ENCODE results near the gene ADAM12.

Gene ADAM12

GRCh38 chr10:126166797-126167196 is 221.5 kb downstream of the ADAM12 start:
- DNase-seq = no peak

DNA sequence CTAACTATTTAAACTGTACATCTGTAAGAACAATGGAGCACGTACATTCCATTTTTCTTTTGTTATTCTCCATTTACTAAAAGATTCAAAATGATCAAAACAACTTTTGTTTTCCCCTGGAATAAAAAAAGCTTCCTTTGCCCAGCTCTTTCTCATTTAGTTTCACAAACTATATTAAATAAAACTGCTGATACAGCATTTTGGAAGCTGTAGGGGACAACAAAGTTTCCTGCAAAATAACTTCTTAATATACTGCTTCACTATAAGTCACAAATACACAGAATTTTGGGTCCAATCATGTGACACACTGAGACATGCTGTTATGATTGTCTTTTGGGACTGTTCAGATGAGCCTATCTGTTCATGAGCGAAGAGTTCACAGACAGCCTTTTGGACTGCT is 222.4 kb downstream of the ADAM12 start:
- no peak for DNase-seq

DNA sequence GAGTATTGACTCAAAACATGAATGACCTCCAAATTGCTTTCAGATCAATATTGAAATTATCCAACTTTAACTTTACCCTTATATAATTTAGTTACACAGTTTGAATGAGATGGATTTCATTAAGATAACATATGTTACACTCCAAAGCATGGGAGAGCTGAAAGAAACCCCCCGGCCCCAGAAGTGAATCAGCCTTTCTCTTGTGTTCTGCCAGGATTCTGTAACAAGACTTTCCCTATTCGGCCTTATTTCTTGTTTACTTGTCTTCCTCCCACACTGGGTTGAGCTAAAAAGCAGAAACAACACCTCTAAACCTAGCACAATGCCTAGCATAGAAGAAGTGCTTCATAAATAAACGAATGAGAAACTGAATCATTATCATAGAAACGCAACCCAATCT is 224.8 kb downstream of the ADAM12 start:
- DNase-seq = no peak

DNA sequence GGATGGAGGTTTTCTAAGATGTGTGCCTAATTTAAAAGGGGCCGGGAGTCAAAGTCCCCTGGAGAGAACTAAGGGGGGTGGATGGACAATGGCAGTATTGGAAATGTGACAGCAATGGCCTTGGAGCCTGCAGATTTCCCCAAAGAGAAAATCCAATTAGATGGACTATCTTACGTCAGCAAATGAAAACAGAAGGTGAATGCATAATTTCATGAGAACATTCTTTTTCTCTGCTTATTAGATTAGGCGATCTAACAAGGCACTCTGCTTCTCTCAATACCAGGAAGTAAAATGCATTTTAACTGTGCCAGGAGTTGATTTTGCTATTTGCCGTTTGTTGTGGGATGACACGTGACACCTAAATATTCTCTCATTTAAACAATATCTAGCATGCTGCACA is 226.6 kb downstream of the ADAM12 start:
- DNase-seq = no peak

DNA sequence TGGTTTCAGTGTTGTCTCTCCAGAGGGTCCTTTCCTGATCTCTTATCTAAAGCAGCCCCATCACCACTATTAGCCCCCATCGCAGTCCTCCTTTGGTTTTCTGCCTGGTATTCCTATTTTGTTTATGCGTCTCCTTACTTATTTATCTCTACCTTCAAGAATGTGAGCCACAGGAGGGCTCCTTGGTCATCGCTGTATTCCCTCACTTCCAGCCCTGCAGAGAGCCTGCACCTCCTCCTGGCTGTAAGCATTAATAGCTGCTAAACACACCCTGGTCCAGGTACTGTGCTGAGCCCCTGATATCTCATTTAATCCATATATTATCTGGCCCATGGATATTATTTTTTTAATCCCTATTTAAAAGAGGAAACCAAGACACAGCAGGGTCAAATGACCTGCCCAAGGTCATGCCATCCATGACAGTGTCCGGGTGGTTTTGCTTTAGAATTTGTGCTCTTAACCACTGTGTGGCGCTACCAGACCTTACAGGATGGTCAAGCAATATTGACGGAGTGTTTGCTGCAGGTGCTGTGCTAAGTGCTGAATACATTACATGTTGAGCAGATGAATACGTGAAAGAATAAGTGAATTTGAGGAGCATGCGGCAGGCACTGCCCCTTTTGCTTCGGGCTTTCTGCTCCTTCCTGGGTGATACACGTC is 227.2 kb downstream of the ADAM12 start:
- DNase-seq = no peak

- DNase-seq = no peak
Observed at GRCh38 chr10:126160571-126160970, 227.7 kb downstream of the ADAM12 start.

DNA sequence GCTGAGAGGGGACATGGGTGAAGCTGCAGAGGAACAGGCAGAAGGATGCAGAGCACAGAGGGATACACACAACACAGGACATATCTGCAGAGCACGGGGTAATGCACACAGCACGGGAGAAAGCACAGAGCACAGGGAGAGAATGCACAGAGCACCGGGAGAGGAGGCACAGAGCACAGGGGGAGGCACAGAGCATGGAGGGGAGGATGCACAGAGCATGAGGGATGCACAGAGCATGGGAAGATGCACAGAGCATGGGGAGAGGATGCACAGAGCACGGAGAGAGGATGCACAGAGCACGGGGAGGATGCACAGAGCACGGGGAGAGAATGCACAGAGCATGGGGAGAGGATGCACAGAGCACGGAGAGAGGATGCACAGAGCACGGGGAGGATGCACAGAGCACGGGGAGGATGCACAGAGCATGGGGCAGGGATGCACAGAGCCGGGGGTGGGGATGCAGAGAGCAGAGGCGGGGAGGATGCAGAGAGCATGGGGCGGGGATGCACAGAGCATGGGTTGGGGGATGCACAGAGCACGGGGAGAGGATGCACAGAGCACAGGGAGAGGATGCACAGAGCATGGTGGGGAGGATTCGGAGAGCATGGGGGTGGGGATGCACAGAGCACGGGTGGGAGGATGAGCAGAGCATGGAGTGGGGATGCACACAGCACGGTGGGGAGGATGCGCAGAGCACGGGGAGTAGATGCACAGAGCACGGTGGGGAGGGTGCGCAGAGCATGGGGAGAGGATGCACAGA is 230.0 kb downstream of the ADAM12 start:
- no peak for DNase-seq

- no peak for DNase-seq
Observed at GRCh38 chr10:126157189-126157588, 231.1 kb downstream of the ADAM12 start.

GRCh38 chr10:126156503-126156902 is 231.8 kb downstream of the ADAM12 start:
- no peak for DNase-seq

DNA sequence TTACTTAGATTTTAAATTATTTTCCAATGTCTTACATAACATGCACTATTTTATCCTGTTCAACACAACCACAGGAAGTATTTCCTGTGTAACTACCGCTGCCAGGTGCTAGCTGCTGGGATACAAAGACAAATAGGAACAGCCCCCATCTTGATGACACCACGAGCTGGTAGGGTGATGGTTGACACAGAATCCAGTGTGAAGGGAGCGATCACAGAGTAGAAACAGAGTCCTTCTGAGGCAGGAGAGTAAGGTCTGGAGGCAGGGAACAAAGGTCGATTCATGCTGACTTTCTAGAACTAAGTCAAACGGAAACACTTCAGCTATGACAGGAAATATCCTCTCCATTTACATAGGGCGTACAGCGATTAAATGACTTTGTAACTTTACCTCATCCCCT is 232.3 kb downstream of the ADAM12 start:
- no peak for DNase-seq

- no peak for DNase-seq
Observed at GRCh38 chr10:126155528-126155927, 232.7 kb downstream of the ADAM12 start.

- DNase-seq = no peak
Observed at GRCh38 chr10:126153711-126154628, 234.3 kb downstream of the ADAM12 start.

- DNase-seq = no peak
Observed at GRCh38 chr10:126147866-126148587, 240.2 kb downstream of the ADAM12 start.

GRCh38 chr10:126146771-126147170 is 241.5 kb downstream of the ADAM12 start:
- no peak for DNase-seq

GRCh38 chr10:126143117-126143516 is 245.2 kb downstream of the ADAM12 start:
- DNase-seq = no peak

- no peak for DNase-seq
Observed at GRCh38 chr10:126140746-126141273, 247.5 kb downstream of the ADAM12 start.

GRCh38 chr10:126137562-126138221 is 250.6 kb downstream of the ADAM12 start:
- DNase-seq = no peak

DNA sequence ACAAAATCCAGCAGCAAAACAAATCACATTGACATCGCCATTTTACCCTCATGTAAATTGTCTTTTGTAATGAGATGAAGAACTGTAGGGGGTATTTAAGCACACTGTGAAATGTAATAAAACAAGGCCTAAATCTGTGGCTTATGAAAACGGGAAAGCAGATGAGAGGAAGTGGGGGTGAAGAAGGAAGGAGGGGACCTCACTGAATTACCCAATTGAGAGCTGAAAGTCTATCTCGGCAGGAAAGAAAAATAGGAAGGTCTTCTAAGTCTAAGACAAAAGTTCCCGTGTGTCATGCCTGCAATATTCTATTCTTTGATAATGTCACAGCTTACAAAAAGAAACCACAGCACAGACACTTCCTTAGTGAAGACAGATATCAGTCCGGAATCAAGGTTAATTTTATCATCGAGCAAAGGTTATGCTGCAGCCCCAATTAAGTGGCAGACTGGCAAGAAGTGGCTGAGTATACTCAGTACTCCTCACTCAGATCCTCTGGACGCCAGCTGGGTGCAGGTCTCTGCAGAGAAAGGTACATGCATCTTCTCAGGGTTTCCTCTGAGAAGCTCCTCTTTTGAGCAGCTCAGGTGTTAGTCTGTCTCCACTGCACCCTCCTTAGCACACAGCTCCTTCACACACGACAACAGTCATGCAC is 252.2 kb downstream of the ADAM12 start:
- no peak for DNase-seq

DNA sequence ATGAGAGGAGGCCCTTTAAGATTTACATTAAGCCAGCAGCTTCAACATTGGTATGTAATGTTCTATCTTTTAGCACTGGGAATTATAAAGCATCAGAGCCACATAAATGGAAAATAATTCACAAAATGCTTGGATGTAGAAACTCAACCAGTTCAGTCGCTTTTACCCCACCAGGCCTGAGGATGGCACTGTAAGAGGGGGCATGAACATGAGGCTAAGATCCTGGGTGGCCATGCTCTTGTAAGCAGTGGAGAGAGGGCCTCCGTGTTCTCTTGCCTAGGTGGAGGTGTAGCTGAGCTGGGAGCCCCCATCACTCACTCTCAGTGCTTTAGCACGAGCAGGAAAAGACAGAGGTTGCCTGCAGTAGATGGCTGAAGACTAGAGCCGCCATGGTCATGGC is 253.1 kb downstream of the ADAM12 start:
- DNase-seq = no peak

GRCh38 chr10:126133906-126134656 is 254.2 kb downstream of the ADAM12 start:
- DNase-seq = no peak
